ENCODE data around the gene SMCO2.

- peak in 1 of 3 experiments; percentile 34; a peak in 1 of 6 replicates for TF ChIP-seq CTCF (IDR thresholded peaks at IDR 0.05 in 2 of 3, conservative IDR thresholded peaks at IDR 0.05 in 1 of 3; ENCODE audit: borderline replicate concordance in 1 of 3, insufficient read depth in 1 of 3, low read depth in 2 of 3, low read length in 2 of 3)
- peak; percentile 66 for TF ChIP-seq MAX (IDR thresholded peaks at IDR 0.05)
- no peak for TF ChIP-seq EZH2 (IDR thresholded peaks at IDR 0.05)
- TF ChIP-seq POLR2A (IDR thresholded peaks at IDR 0.05; ENCODE audit: borderline replicate concordance, extremely low read depth, insufficient read depth, insufficient read length) = peak; percentile 65
- no peak for TF ChIP-seq EZH2phosphoT487 (IDR thresholded peaks at IDR 0.05; ENCODE audit: borderline replicate concordance)
- TF ChIP-seq, protein P1, sequence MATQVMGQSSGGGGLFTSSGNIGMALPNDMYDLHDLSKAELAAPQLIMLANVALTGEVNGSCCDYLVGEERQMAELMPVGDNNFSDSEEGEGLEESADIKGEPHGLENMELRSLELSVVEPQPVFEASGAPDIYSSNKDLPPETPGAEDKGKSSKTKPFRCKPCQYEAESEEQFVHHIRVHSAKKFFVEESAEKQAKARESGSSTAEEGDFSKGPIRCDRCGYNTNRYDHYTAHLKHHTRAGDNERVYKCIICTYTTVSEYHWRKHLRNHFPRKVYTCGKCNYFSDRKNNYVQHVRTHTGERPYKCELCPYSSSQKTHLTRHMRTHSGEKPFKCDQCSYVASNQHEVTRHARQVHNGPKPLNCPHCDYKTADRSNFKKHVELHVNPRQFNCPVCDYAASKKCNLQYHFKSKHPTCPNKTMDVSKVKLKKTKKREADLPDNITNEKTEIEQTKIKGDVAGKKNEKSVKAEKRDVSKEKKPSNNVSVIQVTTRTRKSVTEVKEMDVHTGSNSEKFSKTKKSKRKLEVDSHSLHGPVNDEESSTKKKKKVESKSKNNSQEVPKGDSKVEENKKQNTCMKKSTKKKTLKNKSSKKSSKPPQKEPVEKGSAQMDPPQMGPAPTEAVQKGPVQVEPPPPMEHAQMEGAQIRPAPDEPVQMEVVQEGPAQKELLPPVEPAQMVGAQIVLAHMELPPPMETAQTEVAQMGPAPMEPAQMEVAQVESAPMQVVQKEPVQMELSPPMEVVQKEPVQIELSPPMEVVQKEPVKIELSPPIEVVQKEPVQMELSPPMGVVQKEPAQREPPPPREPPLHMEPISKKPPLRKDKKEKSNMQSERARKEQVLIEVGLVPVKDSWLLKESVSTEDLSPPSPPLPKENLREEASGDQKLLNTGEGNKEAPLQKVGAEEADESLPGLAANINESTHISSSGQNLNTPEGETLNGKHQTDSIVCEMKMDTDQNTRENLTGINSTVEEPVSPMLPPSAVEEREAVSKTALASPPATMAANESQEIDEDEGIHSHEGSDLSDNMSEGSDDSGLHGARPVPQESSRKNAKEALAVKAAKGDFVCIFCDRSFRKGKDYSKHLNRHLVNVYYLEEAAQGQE (IDR thresholded peaks at IDR 0.05; ENCODE audit: low read depth) = no peak
- peak; percentile 83 for TF ChIP-seq SIN3A (IDR thresholded peaks at IDR 0.05; ENCODE audit: low read depth)
- TF ChIP-seq ATF3 (IDR thresholded peaks at IDR 0.05) = no peak
- TF ChIP-seq JUND (IDR thresholded peaks at IDR 0.05) = no peak
Observed at GRCh38 chr12:27523642-27524493, 77.3 kb downstream of the SMCO2 start, which contains the start of gene PPFIBP1.
